Lung (tissue), 12 donors: ENCODE data around the gene KIFC3. TPM values are rescaled to one million over a fixed set of nuclear protein-coding genes. Genes with fewer than 3 reads are reported as not detected.

ENCODE experiments used
- ATAC-seq: fragments of 200-7000 bp; cut with Tn5 transposase; one replicate; pipeline ENCODE4 v1.9.1; 2020; ENCODE audit warnings: moderate number of reproducible peaks; ENCODE audit not compliant: insufficient read depth, low FRiP score
- DNase-seq, 3 donors: peaks; one replicate each; pipeline ENCODE4 v3.0.0-alpha.2; 2013 to 2017
- H3K27ac ChIP-seq, 2 donors: one replicate each; pipeline ENCODE4 v1.5.1; 2013; ENCODE audit warnings: mild to moderate bottlenecking in 2 of 2, moderate library complexity in 2 of 2, control low read depth in 1 of 2, inconsistent platforms in 1 of 2, low read depth in 1 of 2, low read length in 1 of 2
- H3K27me3 ChIP-seq, 3 donors: one replicate each; pipeline ENCODE4 v1.5.1; 2013; ENCODE audit warnings: low read length in 2 of 3; ENCODE audit not compliant: control insufficient read depth in 3 of 3, insufficient read depth in 3 of 3
- H3K36me3 ChIP-seq, 4 donors: one replicate each; pipeline ENCODE4 v1.5.1; 2013; ENCODE audit warnings: low read length in 4 of 4, mild to moderate bottlenecking in 1 of 4, moderate library complexity in 1 of 4; ENCODE audit not compliant: control insufficient read depth in 4 of 4, insufficient read depth in 4 of 4
- H3K4me1 ChIP-seq, 5 donors: one replicate each; pipeline ENCODE4 v1.5.1; 2013; ENCODE audit warnings: low read length in 5 of 5, mild to moderate bottlenecking in 2 of 5, moderate library complexity in 1 of 5; ENCODE audit not compliant: control insufficient read depth in 5 of 5, insufficient read depth in 5 of 5
- H3K4me3 ChIP-seq: one replicate; pipeline ENCODE4 v1.5.1; 2013; ENCODE audit warnings: mild to moderate bottlenecking, control low read depth, moderate library complexity
- H3K9ac ChIP-seq, 2 donors: one replicate each; pipeline ENCODE4 v1.5.1; 2013; ENCODE audit warnings: low read length in 2 of 2, control low read depth in 1 of 2; ENCODE audit not compliant: insufficient read depth in 1 of 2
- H3K9me3 ChIP-seq, 4 donors: one replicate each; pipeline ENCODE4 v1.5.1; 2013; ENCODE audit warnings: low read length in 3 of 4, mild to moderate bottlenecking in 1 of 4, moderate library complexity in 1 of 4; ENCODE audit not compliant: control insufficient read depth in 4 of 4, insufficient read depth in 3 of 4
- WGBS, 2 donors: extraction: QIAGEN DNeasy Blood & Tissue Kit; methylation state at CpG; one replicate each; pipeline ENCODE4 v1.1.7; 2013; 5-methylcytosine and 5-hydroxymethylcytosine counted together
- polyA plus RNA-seq, 2 donors: library from polyadenylated mRNA; stranded (reverse); fragments of 200-250 nt; gene quantifications; one replicate each; pipeline ENCODE4 v1.2.1, GENCODE V29; 2013
- total RNA-seq, 2 donors: library from RNA; depleted of rRNA in 1 of 2; stranded (reverse); fragments of >200 nt in 1 of 2; gene quantifications; one replicate each; pipeline ENCODE4 v1.2.1, GENCODE V29; 2014 to 2021
- TF ChIP-seq, protein P1 (sequence below): IDR thresholded peaks from 2 replicates; pipeline ENCODE4 v1.5.1; 2012; ENCODE audit warnings: mild to moderate bottlenecking; ENCODE audit errors: control extremely low read depth, extremely low read depth
- donor health status: control.
- donor health status: control.
- donor health status: Bipolar disorder and iron deficiency.
- donor health status: healthy.
- donor health status: DM: yes; HTN: yes; CAD: no.

The KIFC3 gene
- total and polyA plus RNA-seq, 4 donors: 65.9 to 137 (median 89.5) TPM

DNA sequence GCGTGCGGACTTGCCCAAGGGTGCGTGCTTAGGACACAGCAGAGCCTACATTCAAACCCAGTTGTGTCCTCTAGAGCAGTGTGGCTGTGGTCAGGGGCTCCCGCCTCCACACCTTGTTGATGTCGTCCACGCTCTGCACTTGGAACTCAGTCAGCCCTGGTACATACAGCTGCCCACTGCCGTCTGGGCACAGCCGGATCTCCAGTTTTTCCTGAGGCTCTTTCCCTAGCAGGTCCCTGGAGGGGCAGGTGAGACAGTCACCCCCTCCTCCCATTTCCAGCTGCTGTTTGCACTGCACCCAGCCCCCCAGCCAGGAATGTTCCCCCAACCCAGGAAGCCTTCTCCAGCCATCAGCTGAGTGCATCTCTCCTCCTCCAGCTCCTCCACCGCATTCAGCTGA, 41.0 kb downstream of the KIFC3 start:
- ATAC-seq: no peak
- Histone ChIP-seq H3K27me3 (no peaks in the 10 kb centered on the region), H3K9me3 (no peaks in the 10 kb centered on the region), H3K36me3 (peaks cover 2 to 60% (median 20%) of the 10 kb centered on the region in 4 donors), H3K27ac (no peak overlapping the region), H3K9ac (no peak overlapping the region), H3K4me3 (no peak overlapping the region), H3K4me1 (peaks cover 0 to 4% (median 0%) of the 10 kb centered on the region in 5 donors)
- 80 to 85% methylated on average over 9 of the region's 9 CpGs for WGBS, 2 donors
- TF ChIP-seq, protein P1, sequence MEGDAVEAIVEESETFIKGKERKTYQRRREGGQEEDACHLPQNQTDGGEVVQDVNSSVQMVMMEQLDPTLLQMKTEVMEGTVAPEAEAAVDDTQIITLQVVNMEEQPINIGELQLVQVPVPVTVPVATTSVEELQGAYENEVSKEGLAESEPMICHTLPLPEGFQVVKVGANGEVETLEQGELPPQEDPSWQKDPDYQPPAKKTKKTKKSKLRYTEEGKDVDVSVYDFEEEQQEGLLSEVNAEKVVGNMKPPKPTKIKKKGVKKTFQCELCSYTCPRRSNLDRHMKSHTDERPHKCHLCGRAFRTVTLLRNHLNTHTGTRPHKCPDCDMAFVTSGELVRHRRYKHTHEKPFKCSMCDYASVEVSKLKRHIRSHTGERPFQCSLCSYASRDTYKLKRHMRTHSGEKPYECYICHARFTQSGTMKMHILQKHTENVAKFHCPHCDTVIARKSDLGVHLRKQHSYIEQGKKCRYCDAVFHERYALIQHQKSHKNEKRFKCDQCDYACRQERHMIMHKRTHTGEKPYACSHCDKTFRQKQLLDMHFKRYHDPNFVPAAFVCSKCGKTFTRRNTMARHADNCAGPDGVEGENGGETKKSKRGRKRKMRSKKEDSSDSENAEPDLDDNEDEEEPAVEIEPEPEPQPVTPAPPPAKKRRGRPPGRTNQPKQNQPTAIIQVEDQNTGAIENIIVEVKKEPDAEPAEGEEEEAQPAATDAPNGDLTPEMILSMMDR: no peak
- no peak for DNase-seq

DNA sequence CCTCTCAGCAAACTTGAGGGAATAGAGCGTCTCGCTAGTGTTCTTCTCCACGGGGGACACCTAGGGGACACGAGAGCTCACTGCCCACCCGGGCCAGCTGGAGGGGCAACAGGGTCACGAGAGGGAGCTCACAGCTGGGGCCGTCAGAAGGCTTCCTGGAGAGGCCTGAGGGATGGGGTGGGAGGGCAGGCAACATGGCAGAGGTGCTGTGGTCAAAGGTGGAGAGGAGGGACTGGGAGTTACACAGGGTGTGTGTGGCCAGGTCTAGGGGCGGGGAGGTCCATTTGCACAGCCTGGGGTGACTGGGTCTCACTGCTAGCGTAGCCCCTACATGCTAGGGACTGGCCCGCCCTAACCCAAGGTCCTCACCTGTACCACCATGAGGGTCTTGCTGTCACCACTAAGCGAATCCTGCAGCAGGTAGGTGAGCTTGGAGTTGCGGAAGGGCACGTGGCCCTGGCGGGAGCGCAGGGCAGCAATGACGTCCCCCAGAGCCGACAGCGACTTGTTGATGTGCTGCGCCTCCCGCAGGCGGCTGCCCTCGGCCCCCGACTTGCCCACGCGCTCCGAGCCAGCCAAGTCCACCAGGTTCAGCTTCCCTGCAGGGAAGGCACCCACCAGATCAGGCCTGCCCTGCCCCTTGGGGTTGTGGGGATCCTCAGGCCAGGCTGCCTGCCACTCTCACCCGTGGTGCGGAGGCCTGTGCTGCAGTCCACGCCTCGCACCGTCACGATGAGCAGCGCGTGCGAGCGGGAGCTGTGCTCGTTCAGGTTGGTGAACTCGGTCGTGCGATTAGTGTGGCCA, 41.7 kb downstream of the KIFC3 start:
- Histone ChIP-seq H3K27ac (no peak overlapping the region), H3K4me1 (peaks cover 0 to 4% (median 0%) of the 10 kb centered on the region in 5 donors), H3K9ac (no peak overlapping the region), H3K4me3 (no peak overlapping the region), H3K9me3 (no peaks in the 10 kb centered on the region), H3K36me3 (peaks cover 0 to 63% (median 22%) of the 10 kb centered on the region in 4 donors), H3K27me3 (no peaks in the 10 kb centered on the region)
- WGBS, 2 donors: 90 to 91% methylated on average over 35 to 40 of the region's 40 CpGs
- DNase-seq (no peak), ATAC-seq (no peak)
- TF ChIP-seq, protein P1: no peak

DNA sequence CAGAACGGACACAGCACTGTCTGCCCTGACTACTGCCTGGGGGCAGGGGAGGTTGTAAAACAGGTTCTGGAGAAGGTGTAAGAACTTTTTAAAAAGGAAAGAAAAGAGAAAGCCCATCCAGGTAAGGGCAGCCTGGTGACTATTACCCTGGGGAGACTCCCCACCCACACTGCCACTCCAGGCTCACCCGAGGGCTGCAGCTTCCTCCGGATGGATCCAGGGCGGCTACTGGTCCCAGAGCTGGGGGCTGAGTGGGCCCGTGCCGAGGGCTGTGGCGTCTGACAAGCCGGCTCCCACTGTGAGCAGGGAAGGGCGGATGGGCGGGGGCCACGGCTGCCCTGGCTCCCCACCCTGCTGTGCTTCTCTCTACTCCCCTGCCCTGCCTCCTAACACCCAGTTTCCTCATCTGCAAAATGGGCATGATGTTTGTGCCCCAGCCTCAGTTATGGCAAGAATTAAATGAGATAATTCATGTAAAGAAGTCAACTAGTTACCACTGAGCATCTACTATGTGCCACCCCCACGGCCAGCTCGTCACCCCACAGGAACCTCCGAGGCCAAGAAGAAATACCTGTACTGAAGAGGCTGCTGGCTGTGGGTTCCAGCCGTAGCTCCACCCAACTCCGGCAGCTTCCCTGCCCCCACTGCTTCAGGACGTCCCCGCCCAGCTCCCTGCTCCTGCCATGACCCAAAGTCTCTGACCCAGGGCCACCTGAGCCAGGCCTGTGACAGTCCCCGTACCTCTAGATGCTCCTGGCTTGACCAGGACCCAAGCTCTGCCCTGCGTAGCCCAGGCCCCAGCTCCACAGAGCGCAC, 42.5 kb downstream of the KIFC3 start:
- TF ChIP-seq, protein P1: no peak
- WGBS, 2 donors: 82 to 85% methylated on average over 20 to 21 of the region's 21 CpGs

More for the DNA sequence above, 42.5 kb downstream of the KIFC3 start:
- H3K4me3 ChIP-seq: no peak overlapping the region
- DNase-seq: peak in 2 of 3 donors; percentile 9 to 33
- ATAC-seq: no peak
- H3K36me3 ChIP-seq: peaks cover 0 to 67% (median 17%) of the 10 kb centered on the region in 4 donors
- H3K9me3 ChIP-seq: no peaks in the 10 kb centered on the region
- H3K9ac ChIP-seq: no peak overlapping the region
- no peak overlapping the region for H3K27ac ChIP-seq
- no peaks in the 10 kb centered on the region for H3K27me3 ChIP-seq
- H3K4me1 ChIP-seq: peaks cover 0 to 4% (median 0%) of the 10 kb centered on the region in 5 donors
